Muscle layer of duodenum (tissue), 2 donors: ENCODE data around the gene NRSN1.
A peak's percentile ranks its signal among the peaks of the same experiment; 100 is the strongest.

Experiments
- H3K27ac ChIP-seq: one replicate; pipeline ENCODE4 v1.7.0; 2013; ENCODE audit warnings: mild to moderate bottlenecking, low read length
- H3K27me3 ChIP-seq: one replicate; pipeline ENCODE4 v1.7.0; 2013; ENCODE audit warnings: low read depth, mild to moderate bottlenecking, control low read depth, low read length
- H3K36me3 ChIP-seq, 2 donors: one replicate each; pipeline ENCODE4 v1.7.0; 2013; ENCODE audit warnings: low read length in 2 of 2, control low read depth in 1 of 2, mild to moderate bottlenecking in 1 of 2; ENCODE audit not compliant: insufficient read depth in 2 of 2, control insufficient read depth in 1 of 2
- H3K4me1 ChIP-seq, 2 donors: one replicate each; pipeline ENCODE4 v1.7.0; 2013; ENCODE audit warnings: low read length in 2 of 2, mild to moderate bottlenecking in 2 of 2, control low read depth in 1 of 2, moderate library complexity in 1 of 2; ENCODE audit not compliant: insufficient read depth in 2 of 2, control insufficient read depth in 1 of 2
- H3K4me3 ChIP-seq, 2 donors: one replicate each; pipeline ENCODE4 v1.7.0; 2013; ENCODE audit warnings: low read length in 2 of 2, low read depth in 1 of 2, mild to moderate bottlenecking in 1 of 2
- H3K9me3 ChIP-seq, 2 donors: one replicate each; pipeline ENCODE4 v1.7.0; 2013; ENCODE audit warnings: low read length in 2 of 2, control low read depth in 1 of 2, mild to moderate bottlenecking in 1 of 2; ENCODE audit not compliant: control insufficient read depth in 1 of 2
- donor health status: healthy.

Gene NRSN1

GRCh38 chr6:24107294-24107693, 18.7 kb upstream of the NRSN1 start:
- Histone ChIP-seq H3K36me3 (no peaks in the 10 kb centered on the region), H3K4me3 (no peak overlapping the region), H3K27ac (no peak overlapping the region), H3K27me3 (no peaks in the 10 kb centered on the region), H3K9me3 (no peaks in the 10 kb centered on the region), H3K4me1 (no peaks in the 10 kb centered on the region)

- Histone ChIP-seq H3K27me3 (no peaks in the 10 kb centered on the region), H3K27ac (no peak overlapping the region), H3K4me1 (no peaks in the 10 kb centered on the region), H3K36me3 (no peaks in the 10 kb centered on the region), H3K4me3 (no peak overlapping the region), H3K9me3 (no peaks in the 10 kb centered on the region)
These were observed 18.0 kb upstream of the NRSN1 start for GRCh38 chr6:24108056-24108455.

GRCh38 chr6:24110417-24110816, 15.6 kb upstream of the NRSN1 start:
- H3K27me3 ChIP-seq, result no peaks in the 10 kb centered on the region
- no peaks in the 10 kb centered on the region for H3K36me3 ChIP-seq

GRCh38 chr6:24113891-24114290, 12.1 kb upstream of the NRSN1 start:
- no peaks in the 10 kb centered on the region for H3K27me3 ChIP-seq
- H3K36me3 ChIP-seq, result no peaks in the 10 kb centered on the region
- no peak overlapping the region for H3K27ac ChIP-seq
- no peaks in the 10 kb centered on the region for H3K9me3 ChIP-seq
- H3K4me3 ChIP-seq, result no peak overlapping the region
- no peaks in the 10 kb centered on the region for H3K4me1 ChIP-seq

More at GRCh38 chr6:24110417-24110816, 15.6 kb upstream of the NRSN1 start:
- H3K4me3 ChIP-seq, result no peak overlapping the region
- H3K27ac ChIP-seq, result no peak overlapping the region
- H3K9me3 ChIP-seq, result no peaks in the 10 kb centered on the region
- H3K4me1 ChIP-seq, result no peaks in the 10 kb centered on the region

- Histone ChIP-seq H3K4me3 (no peak overlapping the region), H3K9me3 (no peaks in the 10 kb centered on the region), H3K27ac (no peak overlapping the region), H3K27me3 (no peaks in the 10 kb centered on the region), H3K4me1 (no peaks in the 10 kb centered on the region), H3K36me3 (no peaks in the 10 kb centered on the region)
These were observed 9.0 kb upstream of the NRSN1 start for GRCh38 chr6:24117021-24117420.

- Histone ChIP-seq H3K27me3 (peaks cover 5% of the 10 kb centered on the region), H3K27ac (no peak overlapping the region), H3K4me3 (no peak overlapping the region), H3K9me3 (no peaks in the 10 kb centered on the region), H3K4me1 (peaks cover 0 to 5% of the 10 kb centered on the region in 2 donors), H3K36me3 (no peaks in the 10 kb centered on the region)
These were observed 3.9 kb upstream of the NRSN1 start for GRCh38 chr6:24122139-24122538.

GRCh38 chr6:24126586-24127192, 674 bp downstream of the NRSN1 start:
- no peak overlapping the region for H3K27ac ChIP-seq
- H3K4me3 ChIP-seq, result peak overlapping the region in 1 of 2 donors; percentile 43
- no peaks in the 10 kb centered on the region for H3K36me3 ChIP-seq
- H3K4me1 ChIP-seq, result peaks cover 0 to 5% of the 10 kb centered on the region in 2 donors
- H3K9me3 ChIP-seq, result no peaks in the 10 kb centered on the region
- peaks cover 5% of the 10 kb centered on the region for H3K27me3 ChIP-seq

GRCh38 chr6:24127316-24127715, 1.3 kb downstream of the NRSN1 start:
- Histone ChIP-seq H3K27me3 (peaks cover 5% of the 10 kb centered on the region), H3K4me3 (no peak overlapping the region), H3K27ac (no peak overlapping the region), H3K4me1 (peaks cover 0 to 5% of the 10 kb centered on the region in 2 donors), H3K9me3 (no peaks in the 10 kb centered on the region), H3K36me3 (no peaks in the 10 kb centered on the region)

- Histone ChIP-seq H3K27me3 (no peaks in the 10 kb centered on the region), H3K4me1 (no peaks in the 10 kb centered on the region), H3K4me3 (no peak overlapping the region), H3K27ac (no peak overlapping the region), H3K36me3 (no peaks in the 10 kb centered on the region), H3K9me3 (no peaks in the 10 kb centered on the region)
These were observed 5.7 kb downstream of the NRSN1 start for GRCh38 chr6:24131751-24132150.

GRCh38 chr6:24139080-24139479, 13.1 kb downstream of the NRSN1 start:
- no peaks in the 10 kb centered on the region for H3K4me1 ChIP-seq
- no peaks in the 10 kb centered on the region for H3K36me3 ChIP-seq
- H3K27ac ChIP-seq, result no peak overlapping the region
- H3K27me3 ChIP-seq, result no peaks in the 10 kb centered on the region
- no peak overlapping the region for H3K4me3 ChIP-seq
- no peaks in the 10 kb centered on the region for H3K9me3 ChIP-seq

GRCh38 chr6:24139639-24140038, 13.6 kb downstream of the NRSN1 start:
- Histone ChIP-seq H3K9me3 (no peaks in the 10 kb centered on the region), H3K4me3 (no peak overlapping the region), H3K36me3 (no peaks in the 10 kb centered on the region), H3K4me1 (no peaks in the 10 kb centered on the region), H3K27me3 (no peaks in the 10 kb centered on the region), H3K27ac (no peak overlapping the region)

- H3K9me3 ChIP-seq, result no peaks in the 10 kb centered on the region
- H3K4me3 ChIP-seq, result no peak overlapping the region
- no peaks in the 10 kb centered on the region for H3K27me3 ChIP-seq
- no peak overlapping the region for H3K27ac ChIP-seq
- H3K36me3 ChIP-seq, result no peaks in the 10 kb centered on the region
- H3K4me1 ChIP-seq, result no peaks in the 10 kb centered on the region
These were observed 14.6 kb downstream of the NRSN1 start for GRCh38 chr6:24140591-24140990.
